RPMI8226 (cell line): ENCODE data around the gene MAST1.
A peak's percentile ranks its signal among the peaks of the same experiment; 100 is the strongest.
"Not testable (repeated sequence)": the region's sequence is repeated elsewhere in the genome, so short reads cannot be mapped to it uniquely, and the experiment has no call there.

ENCODE experiments used
- DNase-seq: peaks from one replicate; pipeline ENCODE4 v3.0.0-alpha.2; 2015

The MAST1 gene

DNA sequence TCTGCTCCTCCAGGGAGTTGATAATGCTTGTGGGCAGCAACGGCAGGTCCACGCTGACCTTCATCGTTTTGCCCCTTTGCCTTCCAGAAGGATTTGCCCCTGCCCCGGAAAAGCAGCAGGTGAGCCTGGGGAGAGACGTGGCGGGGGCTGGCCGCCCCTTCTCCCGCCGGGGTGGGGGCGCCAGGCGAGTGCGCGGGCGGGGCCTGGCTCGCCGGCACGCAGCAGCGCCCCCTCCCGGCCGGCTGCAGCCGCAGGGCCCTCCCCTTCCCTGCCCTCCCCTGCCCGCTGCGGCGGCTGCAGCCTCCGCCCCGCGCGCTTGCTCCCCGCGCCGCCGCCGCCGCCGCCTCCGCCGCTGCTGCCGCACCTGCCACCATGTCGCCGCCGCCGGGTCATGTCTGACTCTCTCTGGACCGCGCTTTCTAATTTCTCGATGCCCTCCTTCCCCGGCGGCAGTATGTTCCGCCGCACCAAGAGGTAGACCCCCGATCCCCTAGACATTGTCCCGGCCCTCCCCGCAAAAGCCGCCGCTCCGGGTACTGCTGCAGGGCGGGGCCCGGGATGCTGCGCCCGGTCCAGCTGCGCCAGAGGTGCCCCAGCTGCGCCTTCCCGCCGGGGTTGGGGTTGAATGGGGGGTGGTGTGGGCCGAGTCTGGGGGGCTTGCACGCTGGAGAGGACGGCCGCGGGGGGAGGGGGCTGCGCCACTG, at the start of gene MAST1:
MAST1 (plus strand) TSS at position 334 of the 704 bp plus-strand sequence; CDS start at position 392, 58 bp downstream.
- DNase-seq = peak; percentile 86

DNA sequence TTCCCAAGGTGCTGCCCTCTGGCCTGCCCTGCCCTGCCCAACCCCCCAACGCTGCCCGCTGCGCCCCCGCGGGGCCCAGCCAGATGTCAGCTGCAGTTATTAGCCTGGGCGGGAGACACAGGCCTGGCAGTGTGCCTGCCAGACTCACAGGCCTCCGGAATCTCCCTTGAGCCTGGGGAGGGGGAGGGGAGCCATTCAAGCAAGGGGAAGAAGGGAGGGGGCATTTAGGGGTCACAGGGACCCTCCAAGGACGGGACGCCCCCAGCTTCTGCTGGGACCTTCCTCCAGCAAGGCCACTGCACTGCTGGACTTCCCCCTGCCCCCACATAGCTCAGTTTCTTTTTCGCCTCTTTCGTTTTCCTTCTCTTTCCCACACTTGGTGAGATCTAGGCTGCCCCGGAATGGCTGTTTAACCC, 49.6 kb upstream of the MAST1 start:
- peak; percentile 92 for DNase-seq

DNA sequence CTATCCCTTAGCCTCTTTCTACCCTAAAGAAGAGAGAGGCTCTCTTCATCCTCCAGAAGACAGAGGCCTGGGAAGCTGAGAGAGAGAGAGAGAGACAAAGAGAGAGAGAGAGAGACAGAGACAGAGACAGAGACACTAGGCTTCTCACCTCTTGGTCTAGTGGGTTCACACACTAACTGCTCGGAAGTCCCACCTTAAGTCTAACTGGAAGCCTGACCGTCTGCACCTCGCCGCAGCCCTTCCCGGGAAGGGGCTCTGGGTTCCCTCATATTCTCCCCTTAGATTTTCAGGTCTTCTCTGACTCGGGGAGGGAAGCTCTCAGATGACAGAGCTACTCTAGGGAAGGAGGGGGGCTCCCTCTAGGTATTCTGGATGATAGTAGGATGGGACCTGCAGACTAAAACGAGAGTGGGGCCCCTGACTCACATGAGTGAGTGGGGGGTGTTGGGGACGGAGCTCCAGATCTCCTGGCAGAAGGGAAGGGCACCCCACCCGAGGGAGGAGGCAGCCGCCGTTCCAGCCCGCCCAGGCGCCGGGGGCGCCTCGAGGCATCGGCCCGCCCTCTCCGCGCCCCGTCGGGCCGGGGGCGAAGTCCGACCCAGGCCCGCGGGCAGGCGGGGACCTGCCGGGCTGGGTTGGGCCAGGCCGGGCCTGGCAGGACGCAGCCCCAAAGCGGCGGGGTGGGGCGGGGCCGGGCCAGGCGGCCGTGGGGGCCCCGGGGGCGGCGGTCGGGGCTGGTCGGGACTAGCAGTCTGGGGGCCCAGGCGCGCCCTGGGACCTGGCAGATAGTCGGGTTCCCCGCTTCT, 49.0 kb upstream of the MAST1 start:
- no peak for DNase-seq

DNA sequence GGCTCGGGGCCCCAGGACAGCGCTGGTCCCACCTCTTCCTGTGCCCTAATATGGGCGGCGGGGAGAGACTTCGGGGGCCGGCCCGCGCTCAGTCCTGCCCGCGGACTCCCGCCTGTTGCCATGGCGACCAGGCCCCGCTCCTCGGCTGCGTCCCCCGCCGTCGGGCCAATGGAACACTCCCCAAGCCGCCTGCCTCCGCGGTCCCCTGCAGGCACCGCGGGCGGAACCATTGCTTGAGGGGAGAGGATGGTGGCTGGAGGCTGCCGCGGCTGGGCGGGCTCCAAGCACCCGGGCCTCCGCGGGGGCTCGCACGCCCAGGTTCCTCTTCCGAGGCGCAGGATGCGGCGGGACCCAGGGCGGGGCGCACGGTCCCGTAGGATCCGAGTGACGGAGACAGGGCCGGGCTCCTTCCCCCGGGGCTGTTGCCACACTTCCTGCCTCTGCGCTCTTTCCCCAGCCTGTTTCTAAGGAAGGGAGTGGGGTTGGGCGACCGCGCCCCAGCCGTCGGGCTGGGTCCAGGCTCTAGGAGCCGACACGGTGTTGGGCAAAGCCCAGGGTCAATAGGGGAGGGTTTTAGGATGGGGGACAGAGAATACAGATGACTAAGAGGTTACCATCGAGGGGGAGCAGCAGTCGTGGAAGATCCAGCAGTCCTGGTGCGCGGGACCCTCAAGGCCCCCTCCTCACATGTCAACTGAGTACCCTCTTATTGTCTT, 48.3 kb upstream of the MAST1 start:
- DNase-seq = peak; percentile 98

DNA sequence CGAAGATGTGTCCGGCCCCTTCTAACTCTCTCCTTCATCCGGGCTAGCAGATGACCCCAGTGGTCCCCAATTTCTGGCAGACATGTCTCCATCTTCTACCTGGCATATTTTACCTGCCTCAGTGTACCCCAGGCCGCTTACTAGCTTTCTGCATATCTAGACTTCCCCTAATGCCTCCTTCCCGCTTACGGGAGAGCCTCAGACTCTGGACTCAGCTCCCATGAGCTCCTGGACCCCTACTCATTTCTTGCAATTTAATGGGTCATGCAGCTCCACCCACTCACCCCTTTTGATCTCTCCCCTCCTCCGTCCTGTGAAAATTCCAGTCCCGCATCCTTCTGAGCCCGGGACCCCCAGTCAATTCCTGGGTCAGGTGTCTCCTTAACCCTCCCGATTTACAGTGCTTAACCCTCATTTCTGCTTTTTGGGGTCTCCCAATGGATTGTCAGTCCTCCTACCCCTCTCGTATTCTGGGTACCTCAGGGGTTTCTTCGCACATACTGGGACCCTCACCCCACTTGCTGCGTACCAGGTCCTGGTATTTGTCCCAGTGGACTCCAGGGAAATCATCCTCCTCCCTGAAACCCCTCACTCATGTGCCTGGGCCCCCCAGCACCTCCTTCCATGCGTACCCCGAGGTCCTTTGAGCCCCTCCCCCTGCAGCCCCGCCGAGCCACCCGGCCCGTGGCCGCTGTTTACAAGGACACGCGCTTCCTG, 47.5 kb upstream of the MAST1 start:
- no peak for DNase-seq

DNA sequence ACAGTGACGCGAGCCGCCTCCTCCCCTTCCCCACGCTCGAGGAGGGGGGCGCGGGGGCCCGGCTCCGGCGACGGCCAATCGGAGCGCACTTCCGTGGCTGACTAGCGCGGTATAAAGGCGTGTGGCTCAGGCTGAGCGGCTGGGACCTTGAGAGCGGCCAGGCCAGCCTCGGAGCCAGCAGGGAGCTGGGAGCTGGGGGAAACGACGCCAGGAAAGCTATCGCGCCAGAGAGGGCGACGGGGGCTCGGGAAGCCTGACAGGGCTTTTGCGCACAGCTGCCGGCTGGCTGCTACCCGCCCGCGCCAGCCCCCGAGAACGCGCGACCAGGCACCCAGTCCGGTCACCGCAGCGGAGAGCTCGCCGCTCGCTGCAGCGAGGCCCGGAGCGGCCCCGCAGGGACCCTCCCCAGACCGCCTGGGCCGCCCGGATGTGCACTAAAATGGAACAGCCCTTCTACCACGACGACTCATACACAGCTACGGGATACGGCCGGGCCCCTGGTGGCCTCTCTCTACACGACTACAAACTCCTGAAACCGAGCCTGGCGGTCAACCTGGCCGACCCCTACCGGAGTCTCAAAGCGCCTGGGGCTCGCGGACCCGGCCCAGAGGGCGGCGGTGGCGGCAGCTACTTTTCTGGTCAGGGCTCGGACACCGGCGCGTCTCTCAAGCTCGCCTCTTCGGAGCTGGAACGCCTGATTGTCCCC, 46.8 kb upstream of the MAST1 start, which contains the start of gene JUNB:
JUNB (plus strand) TSS at position 142 of the 706 bp plus-strand sequence; CDS start at position 428, 286 bp downstream.
- DNase-seq = peak; percentile 96

DNA sequence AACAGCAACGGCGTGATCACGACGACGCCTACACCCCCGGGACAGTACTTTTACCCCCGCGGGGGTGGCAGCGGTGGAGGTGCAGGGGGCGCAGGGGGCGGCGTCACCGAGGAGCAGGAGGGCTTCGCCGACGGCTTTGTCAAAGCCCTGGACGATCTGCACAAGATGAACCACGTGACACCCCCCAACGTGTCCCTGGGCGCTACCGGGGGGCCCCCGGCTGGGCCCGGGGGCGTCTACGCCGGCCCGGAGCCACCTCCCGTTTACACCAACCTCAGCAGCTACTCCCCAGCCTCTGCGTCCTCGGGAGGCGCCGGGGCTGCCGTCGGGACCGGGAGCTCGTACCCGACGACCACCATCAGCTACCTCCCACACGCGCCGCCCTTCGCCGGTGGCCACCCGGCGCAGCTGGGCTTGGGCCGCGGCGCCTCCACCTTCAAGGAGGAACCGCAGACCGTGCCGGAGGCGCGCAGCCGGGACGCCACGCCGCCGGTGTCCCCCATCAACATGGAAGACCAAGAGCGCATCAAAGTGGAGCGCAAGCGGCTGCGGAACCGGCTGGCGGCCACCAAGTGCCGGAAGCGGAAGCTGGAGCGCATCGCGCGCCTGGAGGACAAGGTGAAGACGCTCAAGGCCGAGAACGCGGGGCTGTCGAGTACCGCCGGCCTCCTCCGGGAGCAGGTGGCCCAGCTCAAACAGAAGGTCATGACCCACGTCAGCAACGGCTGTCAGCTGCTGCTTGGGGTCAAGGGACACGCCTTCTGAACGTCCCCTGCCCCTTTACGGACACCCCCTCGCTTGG, 46.1 kb upstream of the MAST1 start:
- peak; percentile 93 for DNase-seq

DNA sequence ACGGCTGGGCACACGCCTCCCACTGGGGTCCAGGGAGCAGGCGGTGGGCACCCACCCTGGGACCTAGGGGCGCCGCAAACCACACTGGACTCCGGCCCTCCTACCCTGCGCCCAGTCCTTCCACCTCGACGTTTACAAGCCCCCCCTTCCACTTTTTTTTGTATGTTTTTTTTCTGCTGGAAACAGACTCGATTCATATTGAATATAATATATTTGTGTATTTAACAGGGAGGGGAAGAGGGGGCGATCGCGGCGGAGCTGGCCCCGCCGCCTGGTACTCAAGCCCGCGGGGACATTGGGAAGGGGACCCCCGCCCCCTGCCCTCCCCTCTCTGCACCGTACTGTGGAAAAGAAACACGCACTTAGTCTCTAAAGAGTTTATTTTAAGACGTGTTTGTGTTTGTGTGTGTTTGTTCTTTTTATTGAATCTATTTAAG, 45.4 kb upstream of the MAST1 start:
- DNase-seq = no peak

DNA sequence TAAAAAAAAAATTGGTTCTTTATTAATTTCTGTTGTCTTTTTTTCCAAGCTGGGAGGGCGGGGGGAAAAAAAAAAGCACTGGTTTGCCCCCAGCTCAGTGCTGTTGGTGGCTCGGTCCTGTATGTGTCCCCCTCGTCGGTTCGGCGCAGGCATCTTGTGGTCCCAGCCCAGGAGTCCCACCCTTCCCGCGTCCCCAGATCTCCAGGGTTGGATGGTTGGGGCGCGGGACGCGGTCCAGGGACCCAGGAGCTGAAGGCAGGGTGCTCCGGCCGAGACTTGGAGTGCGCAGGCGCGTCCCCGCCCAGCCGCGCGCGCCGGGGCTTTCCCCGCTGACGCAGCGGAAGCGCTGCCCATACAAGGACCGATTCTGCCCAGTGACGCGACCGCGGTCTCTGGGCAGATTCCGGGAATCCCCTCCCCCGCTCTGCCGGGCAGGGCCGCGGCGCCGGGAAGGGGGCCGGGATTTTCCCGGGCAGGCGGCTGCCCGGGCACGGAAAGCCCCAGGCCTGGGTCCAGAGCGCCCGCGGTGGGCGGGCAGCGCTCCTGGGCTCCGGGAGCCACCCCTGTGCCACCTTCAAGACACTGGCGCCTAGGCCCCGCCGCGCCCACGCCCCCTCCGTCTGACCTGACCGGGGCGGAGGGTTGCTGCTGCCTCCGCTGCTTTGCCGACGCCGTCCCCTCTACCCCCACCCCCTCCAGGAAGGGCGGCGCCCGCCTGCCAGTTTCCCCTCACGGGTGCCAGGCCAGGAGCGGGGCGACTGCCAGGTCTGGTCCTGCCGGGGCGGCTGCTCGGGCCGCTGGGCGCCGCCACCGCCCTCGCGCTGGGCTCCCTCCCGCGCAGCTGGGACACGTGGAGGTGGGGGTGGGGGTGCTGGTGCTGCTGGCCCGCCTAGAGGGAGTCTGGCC, 44.8 kb upstream of the MAST1 start:
- peak; percentile 94 for DNase-seq

DNA sequence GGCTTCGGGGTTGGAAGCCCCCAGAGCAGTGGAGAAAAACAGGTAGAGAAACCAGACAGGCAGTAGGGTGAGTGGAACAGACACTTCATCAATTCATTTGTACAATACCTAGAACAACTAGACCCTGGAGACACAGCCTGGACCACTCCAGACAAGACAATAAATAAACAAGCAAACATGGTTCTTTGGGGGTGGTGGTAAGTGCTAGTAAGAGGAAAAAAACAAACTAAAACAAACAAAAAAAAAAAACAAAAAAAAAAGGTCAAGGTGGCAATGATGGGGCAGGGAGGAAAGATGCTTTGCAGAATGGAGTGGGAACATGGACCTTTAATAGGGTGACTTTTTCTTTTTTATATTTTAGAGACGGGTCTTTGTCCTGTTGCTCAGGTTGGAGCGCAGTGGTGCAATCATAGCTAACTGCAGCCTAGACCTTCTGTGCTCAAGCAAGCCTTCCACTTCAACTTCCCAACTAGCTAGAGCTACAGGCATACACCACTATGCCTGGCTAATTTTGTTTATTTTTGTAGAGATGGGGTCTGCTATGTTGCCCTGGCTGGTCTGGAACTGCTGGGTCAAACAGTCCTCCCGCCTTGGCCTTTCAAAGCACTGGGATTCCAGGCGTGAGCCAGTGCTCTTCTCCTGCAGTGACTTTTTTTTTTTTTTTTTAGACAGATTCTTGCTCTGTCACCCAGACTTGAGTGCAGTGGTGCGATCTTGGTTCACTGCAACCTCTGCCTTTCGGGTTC, 43.9 kb upstream of the MAST1 start:
- no peak for DNase-seq

DNA sequence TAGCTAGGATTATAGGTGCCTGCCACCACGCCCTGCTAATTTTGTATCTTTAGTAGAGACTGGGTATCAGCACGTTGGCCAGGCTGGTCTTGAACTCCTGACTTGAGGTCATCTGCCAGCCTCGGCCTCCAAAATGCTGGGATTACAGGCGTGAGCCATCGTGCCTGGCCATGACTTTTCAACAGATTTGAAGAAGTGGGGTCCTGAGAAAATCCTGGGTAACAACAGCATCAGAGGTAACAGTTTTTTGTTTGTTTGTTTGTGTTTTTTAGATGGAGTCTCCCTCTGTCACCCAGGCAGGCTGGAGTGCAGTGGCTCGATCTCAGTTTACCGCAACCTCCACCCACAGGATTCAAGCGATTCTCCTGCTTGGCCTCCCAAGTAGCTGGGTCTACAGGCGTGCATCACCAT, 43.3 kb upstream of the MAST1 start:
- no peak for DNase-seq

DNA sequence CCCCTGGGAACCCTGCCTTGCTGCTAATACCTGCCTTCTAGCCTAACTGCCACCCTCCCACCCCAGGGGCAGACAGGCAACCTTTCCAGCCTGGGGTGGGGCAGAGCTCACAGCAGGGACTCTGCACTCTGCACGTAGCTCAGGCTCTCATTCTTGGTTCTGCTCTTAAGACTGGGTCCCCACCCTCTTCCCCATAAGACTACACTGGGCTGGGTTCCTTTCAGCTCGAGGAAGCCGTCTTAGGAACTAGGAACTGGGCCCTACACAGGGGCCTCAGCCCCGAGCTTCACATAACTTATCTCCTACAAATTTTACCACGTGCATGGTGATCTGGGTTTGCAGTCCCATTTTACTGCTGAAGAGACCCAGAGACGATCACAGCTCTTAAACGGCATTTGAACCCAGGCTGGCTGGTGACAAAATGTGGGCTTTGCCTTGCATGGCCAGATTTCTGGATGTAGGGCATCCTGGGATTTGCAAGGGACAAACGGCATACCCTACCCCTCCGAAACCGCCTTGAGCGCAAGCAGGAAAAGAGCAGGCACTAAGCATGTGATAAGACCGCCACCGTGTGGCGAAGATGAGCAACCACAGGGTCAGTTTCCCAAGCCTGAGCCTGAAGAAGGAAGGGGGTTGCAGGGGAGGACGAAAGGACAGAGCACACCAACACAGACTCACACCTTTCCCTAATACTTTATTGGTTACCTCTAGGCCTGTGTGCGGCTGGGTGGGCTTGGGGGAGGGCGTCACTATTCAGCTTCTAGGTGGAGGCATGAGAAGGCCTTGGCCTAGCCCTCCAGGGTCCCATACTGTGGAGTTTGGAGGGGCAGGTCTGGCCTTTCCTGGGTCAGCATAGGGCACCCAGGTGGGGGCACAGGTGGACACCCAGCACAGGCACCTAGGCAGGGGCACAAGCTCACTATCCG, 41.9 kb upstream of the MAST1 start:
- DNase-seq = peak; percentile 78

DNA sequence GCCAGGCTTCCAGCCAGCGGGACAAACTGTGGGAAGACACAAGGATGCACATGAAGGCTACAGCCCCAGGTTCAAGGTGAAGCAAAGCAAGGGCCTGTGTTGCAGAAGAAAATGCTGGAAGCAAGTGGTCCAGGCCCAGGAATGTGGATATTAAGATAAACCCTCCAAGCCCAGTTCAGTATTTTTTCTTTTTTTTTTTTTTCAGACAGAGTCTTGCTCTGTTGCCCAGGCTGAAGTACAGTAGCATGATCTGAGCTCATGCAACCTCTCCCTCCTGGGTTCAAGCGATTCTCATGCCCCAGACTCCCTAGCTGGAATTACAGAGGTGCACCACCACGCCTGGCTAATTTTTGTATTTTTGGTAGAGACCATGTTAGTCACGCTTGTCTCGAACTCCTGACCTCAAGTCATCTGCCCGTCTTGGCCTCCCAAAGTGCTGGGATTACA, 41.2 kb upstream of the MAST1 start:
- DNase-seq = no peak

DNA sequence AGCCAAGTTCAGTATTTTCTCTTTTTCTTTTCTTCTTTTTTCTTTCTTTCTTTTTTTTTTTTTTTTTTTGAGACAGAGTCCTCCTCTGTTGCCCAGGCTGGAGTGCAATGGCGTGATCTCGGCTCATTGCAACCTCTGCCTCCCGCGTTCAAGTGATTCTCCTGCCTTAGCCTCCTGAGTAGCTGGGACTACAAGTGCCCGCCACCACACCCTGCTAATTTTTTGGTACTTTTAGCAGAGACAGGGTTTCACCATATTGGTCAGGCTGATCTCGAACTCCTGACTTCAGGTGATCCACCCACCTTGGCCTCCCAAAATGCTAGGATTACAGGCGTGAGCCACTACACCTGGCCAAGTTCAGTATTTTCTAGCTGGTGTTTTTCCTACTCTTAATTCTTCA, 40.7 kb upstream of the MAST1 start:
- not testable (repeated sequence) for DNase-seq

DNA sequence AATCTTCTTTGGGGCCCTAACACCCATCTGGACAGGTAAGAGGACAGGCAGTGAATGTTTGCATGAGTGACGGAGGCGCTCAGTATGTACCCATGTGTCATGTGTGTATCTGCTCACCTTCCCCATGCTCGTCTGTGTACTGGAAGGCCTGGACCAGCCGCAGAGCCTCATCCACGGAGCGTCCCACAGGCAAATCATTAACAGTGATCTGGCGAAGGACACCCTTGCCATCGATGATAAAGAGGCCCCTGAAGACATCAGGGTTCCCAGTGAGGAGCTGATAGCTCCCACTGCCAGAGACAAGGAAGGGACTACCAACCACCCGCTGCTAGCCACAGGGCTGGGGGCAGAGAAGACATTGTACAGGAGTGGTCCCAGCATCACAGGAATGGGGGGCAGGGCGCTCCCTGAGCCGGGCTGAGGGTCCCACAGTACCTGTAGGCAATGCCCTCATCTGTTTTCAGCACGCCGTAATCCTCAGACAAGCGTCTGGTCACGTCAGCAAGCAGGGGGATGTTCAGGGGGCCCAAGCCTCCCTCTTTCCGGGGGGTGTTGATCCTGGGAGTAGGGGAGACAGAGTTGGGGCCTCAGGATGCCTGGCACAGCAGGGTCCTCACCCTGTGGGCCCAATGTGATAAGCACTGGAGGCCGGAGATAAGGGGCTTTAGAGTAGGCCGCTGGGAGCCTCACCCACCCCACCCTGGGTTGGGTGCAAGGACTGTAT, 38.4 kb upstream of the MAST1 start:
- no peak for DNase-seq

DNA sequence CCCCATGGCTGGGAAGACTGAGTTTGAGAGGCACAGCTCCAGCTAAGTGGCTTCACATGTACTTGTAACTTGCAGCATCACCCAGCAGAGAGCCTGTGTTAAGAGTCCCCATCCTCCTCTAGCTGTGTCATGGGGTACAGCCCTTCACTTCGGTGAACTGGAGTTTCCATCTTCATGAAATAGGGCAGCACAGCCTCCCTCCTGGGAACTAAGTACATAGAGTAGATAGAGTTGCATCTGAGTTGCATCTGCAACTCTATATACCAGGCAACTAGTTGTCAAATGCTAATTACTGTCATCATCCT, 37.9 kb upstream of the MAST1 start:
- no peak for DNase-seq

DNA sequence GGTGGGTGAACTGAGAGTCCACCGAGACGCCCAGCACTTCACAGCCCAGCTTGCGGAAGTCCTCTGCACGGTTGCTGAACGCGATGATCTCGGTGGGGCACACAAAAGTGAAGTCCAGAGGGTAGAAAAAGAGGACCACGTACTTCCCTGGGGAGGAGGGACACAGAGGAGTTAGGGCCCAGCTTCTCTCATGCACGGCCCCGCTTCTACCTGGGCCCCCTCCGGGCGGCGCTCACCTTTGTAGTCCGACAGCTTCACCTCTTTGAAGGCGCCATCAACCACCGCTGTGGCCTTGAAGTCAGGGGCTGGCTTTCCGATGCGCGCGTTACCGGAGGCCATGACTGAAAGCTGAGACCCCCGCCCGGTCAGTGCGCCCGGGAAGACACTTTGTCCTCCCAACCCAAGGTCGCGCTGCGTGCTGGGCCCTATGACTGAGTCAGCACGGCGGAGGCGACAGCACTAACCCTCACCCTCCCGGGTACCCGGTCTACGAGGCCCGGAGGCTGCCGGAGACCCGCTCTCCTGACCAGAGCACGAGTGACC, 37.3 kb upstream of the MAST1 start:
- peak; percentile 39 for DNase-seq
